ENCODE measurements around the gene HASPIN. TPM values are rescaled to one million over a fixed set of nuclear protein-coding genes. Genes with fewer than 3 reads are reported as not detected.

HASPIN gene
- total and polyA plus RNA-seq, 2 experiments from 2014 or later = 6.1 to 35.1 TPM

DNA sequence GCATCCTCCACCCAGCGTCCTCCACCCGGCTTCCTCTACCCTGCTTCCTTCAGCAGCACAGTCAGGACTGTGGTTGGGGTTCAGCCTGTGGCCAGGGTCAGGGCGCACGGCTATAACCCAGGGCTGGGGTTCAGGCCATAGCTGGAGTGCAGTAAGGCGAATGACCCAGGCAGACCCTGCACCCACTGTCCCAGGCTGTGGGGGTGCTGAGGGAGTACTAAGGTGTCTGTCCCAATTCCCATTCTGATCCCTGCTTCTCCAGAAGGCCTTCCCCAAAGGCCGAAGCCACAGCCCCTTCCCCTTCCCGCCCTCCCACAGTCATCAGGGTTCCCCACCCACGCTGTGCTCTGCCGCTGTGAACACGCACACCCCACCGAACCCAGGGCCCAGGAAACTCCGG is 42.6 kb upstream of the HASPIN start:
- no peaks in the 10 kb centered on the region for H3K4me1 ChIP-seq (ENCODE audit: insufficient read depth)
- H4K20me1 ChIP-seq (replicated peaks; ENCODE audit: insufficient read depth) = no peaks in the 10 kb centered on the region
- H3K9me2 ChIP-seq (ENCODE audit: insufficient read depth) = no peaks in the 10 kb centered on the region
- Mint-ChIP-seq H3K4me1 (peaks cover 5% of the 10 kb centered on the region; the same call in 2 of the 3 replicates), H3K9me3 (no peaks in the 10 kb centered on the region), H3K36me3 (ENCODE audit: low read depth) (no peaks in the 10 kb centered on the region), H3K4me3 (no peak overlapping the region), H3K27me3 (ENCODE audit: insufficient read depth, low read depth, poor library complexity) (peaks cover 2% of the 10 kb centered on the region), H3K27ac (no peak overlapping the region)
- no peaks in the 10 kb centered on the region for H3K27me3 ChIP-seq (ENCODE audit: insufficient read depth)
- TF ChIP-seq JUNB (IDR thresholded peaks at IDR 0.05; ENCODE audit: unreplicated experiment) (no peak), ZNF114 (CRISPR knock-in tag; IDR thresholded peaks at IDR 0.05) (no peak), POLR2AphosphoS5 (IDR thresholded peaks at IDR 0.05; ENCODE audit: low read depth) (no peak), EZH2phosphoT487 (IDR thresholded peaks at IDR 0.05; ENCODE audit: unreplicated experiment) (no peak), EZH2 (IDR thresholded peaks at IDR 0.05; ENCODE audit: low read depth, unreplicated experiment) (no peak), CTCF (conservative IDR thresholded peaks at IDR 0.05; ENCODE audit: low read depth in 2 of 2) (no peak)
- TF ChIP-seq, protein P1, sequence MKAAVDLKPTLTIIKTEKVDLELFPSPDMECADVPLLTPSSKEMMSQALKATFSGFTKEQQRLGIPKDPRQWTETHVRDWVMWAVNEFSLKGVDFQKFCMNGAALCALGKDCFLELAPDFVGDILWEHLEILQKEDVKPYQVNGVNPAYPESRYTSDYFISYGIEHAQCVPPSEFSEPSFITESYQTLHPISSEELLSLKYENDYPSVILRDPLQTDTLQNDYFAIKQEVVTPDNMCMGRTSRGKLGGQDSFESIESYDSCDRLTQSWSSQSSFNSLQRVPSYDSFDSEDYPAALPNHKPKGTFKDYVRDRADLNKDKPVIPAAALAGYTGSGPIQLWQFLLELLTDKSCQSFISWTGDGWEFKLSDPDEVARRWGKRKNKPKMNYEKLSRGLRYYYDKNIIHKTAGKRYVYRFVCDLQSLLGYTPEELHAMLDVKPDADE (IDR thresholded peaks at IDR 0.05) = no peak
- TF ChIP-seq, protein P2, sequence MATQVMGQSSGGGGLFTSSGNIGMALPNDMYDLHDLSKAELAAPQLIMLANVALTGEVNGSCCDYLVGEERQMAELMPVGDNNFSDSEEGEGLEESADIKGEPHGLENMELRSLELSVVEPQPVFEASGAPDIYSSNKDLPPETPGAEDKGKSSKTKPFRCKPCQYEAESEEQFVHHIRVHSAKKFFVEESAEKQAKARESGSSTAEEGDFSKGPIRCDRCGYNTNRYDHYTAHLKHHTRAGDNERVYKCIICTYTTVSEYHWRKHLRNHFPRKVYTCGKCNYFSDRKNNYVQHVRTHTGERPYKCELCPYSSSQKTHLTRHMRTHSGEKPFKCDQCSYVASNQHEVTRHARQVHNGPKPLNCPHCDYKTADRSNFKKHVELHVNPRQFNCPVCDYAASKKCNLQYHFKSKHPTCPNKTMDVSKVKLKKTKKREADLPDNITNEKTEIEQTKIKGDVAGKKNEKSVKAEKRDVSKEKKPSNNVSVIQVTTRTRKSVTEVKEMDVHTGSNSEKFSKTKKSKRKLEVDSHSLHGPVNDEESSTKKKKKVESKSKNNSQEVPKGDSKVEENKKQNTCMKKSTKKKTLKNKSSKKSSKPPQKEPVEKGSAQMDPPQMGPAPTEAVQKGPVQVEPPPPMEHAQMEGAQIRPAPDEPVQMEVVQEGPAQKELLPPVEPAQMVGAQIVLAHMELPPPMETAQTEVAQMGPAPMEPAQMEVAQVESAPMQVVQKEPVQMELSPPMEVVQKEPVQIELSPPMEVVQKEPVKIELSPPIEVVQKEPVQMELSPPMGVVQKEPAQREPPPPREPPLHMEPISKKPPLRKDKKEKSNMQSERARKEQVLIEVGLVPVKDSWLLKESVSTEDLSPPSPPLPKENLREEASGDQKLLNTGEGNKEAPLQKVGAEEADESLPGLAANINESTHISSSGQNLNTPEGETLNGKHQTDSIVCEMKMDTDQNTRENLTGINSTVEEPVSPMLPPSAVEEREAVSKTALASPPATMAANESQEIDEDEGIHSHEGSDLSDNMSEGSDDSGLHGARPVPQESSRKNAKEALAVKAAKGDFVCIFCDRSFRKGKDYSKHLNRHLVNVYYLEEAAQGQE (IDR thresholded peaks at IDR 0.05; ENCODE audit: unreplicated experiment) = no peak
- TF ChIP-seq, protein P3, sequence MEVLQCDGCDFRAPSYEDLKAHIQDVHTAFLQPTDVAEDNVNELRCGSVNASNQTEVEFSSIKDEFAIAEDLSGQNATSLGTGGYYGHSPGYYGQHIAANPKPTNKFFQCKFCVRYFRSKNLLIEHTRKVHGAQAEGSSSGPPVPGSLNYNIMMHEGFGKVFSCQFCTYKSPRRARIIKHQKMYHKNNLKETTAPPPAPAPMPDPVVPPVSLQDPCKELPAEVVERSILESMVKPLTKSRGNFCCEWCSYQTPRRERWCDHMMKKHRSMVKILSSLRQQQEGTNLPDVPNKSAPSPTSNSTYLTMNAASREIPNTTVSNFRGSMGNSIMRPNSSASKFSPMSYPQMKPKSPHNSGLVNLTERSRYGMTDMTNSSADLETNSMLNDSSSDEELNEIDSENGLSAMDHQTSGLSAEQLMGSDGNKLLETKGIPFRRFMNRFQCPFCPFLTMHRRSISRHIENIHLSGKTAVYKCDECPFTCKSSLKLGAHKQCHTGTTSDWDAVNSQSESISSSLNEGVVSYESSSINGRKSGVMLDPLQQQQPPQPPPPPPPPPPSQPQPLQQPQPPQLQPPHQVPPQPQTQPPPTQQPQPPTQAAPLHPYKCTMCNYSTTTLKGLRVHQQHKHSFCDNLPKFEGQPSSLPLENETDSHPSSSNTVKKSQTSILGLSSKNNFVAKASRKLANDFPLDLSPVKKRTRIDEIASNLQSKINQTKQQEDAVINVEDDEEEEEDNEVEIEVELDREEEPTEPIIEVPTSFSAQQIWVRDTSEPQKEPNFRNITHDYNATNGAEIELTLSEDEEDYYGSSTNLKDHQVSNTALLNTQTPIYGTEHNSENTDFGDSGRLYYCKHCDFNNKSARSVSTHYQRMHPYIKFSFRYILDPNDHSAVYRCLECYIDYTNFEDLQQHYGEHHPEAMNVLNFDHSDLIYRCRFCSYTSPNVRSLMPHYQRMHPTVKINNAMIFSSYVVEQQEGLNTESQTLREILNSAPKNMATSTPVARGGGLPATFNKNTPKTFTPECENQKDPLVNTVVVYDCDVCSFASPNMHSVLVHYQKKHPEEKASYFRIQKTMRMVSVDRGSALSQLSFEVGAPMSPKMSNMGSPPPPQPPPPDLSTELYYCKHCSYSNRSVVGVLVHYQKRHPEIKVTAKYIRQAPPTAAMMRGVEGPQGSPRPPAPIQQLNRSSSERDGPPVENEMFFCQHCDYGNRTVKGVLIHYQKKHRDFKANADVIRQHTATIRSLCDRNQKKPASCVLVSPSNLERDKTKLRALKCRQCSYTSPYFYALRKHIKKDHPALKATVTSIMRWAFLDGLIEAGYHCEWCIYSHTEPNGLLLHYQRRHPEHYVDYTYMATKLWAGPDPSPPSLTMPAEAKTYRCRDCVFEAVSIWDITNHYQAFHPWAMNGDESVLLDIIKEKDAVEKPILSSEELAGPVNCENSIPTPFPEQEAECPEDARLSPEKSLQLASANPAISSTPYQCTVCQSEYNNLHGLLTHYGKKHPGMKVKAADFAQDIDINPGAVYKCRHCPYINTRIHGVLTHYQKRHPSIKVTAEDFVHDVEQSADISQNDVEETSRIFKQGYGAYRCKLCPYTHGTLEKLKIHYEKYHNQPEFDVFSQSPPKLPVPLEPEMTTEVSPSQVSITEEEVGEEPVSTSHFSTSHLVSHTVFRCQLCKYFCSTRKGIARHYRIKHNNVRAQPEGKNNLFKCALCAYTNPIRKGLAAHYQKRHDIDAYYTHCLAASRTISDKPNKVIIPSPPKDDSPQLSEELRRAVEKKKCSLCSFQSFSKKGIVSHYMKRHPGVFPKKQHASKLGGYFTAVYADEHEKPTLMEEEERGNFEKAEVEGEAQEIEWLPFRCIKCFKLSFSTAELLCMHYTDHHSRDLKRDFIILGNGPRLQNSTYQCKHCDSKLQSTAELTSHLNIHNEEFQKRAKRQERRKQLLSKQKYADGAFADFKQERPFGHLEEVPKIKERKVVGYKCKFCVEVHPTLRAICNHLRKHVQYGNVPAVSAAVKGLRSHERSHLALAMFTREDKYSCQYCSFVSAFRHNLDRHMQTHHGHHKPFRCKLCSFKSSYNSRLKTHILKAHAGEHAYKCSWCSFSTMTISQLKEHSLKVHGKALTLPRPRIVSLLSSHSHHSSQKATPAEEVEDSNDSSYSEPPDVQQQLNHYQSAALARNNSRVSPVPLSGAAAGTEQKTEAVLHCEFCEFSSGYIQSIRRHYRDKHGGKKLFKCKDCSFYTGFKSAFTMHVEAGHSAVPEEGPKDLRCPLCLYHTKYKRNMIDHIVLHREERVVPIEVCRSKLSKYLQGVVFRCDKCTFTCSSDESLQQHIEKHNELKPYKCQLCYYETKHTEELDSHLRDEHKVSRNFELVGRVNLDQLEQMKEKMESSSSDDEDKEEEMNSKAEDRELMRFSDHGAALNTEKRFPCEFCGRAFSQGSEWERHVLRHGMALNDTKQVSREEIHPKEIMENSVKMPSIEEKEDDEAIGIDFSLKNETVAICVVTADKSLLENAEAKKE (CRISPR knock-in tag; IDR thresholded peaks at IDR 0.05) = no peak
- no peaks in the 10 kb centered on the region for H3K36me3 ChIP-seq (ENCODE audit: insufficient read depth)
- no peak for ATAC-seq
- no peak overlapping the region for H3K4me2 ChIP-seq
- no peak overlapping the region for H3K4me3 ChIP-seq
- H3K27ac ChIP-seq (ENCODE audit: low read depth) = no peak overlapping the region
- no peaks in the 10 kb centered on the region for H3F3A ChIP-seq (replicated peaks; ENCODE audit: low read depth)
- no peak for DNase-seq (ENCODE audit: low spot score)
- H3K79me2 ChIP-seq (replicated peaks; ENCODE audit: insufficient read depth) = no peaks in the 10 kb centered on the region
- H2AFZ ChIP-seq = no peak overlapping the region

All from GM23338 (cell line).